Measurements from ENCODE around the gene OSM.

Gene OSM

DNA sequence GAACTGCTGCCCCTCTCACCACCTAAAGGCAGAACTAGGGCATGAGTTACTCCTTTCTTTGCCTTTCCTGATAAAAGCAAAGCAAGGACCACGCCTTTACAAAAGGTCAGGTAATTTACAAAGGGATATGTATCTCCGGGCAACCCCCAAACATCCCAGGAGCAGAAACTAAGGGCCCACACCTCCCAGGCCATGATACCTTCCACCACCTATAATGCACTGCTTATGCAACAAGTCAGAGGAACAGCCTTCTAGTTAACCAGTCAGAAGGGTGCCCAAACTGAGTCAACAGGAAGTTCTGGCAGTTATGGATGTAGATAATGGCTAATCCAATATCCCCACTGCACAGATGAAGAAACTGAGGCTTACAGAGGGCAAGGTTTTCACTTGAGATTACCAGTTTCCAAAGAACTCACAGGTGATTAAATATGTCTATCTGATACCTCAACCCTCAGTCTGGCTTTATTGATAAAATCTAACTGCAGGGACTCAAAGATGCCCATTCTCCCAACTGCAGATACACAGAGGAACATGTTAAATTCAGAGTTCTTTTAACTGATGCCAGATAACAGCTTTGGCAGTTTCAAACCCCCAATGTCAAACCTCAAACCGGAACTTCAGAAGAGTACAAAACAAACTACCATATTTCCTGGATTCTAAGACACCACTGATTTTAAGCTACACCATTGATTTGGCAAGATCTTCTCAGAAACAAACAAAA is 39.4 kb upstream of the OSM start:
- ATAC-seq (ENCODE audit: low read depth) = peak; percentile 18
- Mint-ChIP-seq H3K4me3 (peak overlapping the region; percentile 69), H3K36me3 (peaks cover 7% of the 10 kb centered on the region), H3K9me3 (no peaks in the 10 kb centered on the region), H3K27me3 (no peaks in the 10 kb centered on the region), H3K4me1 (peaks cover 90% of the 10 kb centered on the region), H3K27ac (peak overlapping the region; percentile 91)
- no peak for DNase-seq (ENCODE audit: low spot score in 2 of 2)

DNA sequence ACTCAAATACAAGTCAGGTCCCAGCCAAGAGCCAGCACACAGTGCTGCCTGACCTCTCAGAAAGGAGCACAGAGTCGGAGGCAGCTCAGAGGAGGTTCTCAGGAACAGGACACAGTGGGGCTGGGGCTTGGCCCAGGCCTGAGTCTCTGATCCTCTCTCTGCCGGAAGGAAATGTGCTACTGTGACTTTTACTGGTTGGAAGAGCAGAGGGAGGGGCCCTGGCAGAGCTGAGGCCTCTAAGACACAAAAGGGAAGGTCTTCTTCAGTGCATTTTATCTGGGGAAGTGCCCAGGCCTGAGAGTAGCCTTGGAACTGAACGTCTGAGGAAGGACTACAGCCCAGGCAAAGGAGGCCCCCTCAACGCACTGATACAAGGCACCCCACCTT is 38.9 kb upstream of the OSM start:
- peak; percentile 52 for ATAC-seq (ENCODE audit: low read depth)
- DNase-seq (ENCODE audit: low spot score in 2 of 2) = no peak
- peak overlapping the region; percentile 69 for H3K4me3 Mint-ChIP-seq
- peak overlapping the region; percentile 91 for H3K27ac Mint-ChIP-seq
- H3K9me3 Mint-ChIP-seq = no peaks in the 10 kb centered on the region
- H3K36me3 Mint-ChIP-seq = peaks cover 5% of the 10 kb centered on the region
- peaks cover 86% of the 10 kb centered on the region for H3K4me1 Mint-ChIP-seq
- H3K27me3 Mint-ChIP-seq = no peaks in the 10 kb centered on the region

DNA sequence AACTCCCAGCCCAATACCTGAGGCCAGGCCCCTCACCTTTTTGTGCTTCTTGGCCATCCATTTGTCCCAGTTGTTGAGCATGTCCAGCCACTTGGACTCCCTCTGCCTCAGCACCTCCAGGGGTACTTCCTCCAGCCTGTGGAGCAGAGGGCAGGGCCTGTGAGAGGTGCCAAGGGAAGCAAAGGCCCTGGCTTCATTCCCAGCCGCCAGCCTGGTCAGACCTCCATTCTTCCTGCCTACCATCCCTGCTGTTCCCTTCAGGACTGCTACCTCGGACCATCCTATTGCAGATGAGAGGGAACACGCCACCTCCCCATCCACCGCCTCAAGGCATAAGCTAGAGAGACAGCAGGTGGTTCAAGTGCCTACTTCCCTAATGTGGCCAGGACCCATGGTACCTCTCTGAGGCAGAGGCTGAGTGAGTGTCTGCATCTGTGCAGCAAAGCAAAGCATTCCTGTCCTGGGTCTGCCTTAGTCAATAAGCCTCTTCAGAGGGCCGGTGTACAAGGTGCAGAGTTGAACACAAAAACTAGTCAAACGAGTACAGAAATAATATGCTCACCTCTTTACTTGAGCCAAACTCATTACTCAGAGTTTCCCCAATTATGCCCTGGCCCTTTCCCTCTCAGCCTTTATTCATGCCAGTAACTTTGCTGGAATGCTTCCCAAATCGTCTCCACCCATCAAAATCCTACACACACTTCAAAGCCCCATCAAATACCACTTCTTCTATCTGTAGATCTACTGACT is 38.0 kb upstream of the OSM start:
- H3K4me3 Mint-ChIP-seq = peak overlapping the region; percentile 69
- ATAC-seq (ENCODE audit: low read depth) = peak; percentile 79
- H3K27me3 Mint-ChIP-seq = no peaks in the 10 kb centered on the region
- H3K36me3 Mint-ChIP-seq = peaks cover 5% of the 10 kb centered on the region
- H3K9me3 Mint-ChIP-seq = no peaks in the 10 kb centered on the region
- peak; percentile 39 to 54 for DNase-seq (ENCODE audit: low spot score in 2 of 2)
- peak overlapping the region; percentile 91 for H3K27ac Mint-ChIP-seq
- peaks cover 77% of the 10 kb centered on the region for H3K4me1 Mint-ChIP-seq

DNA sequence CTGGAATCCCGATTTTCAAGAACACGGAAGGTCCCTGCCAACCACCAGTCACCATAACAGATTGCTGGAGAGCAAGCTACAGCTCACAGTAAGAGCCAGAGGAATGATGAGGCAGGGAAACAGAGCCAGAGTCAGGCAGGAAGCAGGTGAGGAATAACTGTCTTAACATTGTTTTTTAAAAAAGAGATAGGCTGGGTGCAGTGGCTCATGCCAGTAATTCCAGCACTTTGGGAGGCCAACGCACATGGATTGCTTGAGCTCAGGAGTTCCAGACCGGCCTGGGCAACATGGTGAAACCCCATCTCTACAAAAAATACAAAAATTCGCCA is 36.1 kb upstream of the OSM start:
- Mint-ChIP-seq H3K27me3 (no peaks in the 10 kb centered on the region), H3K36me3 (peaks cover 10% of the 10 kb centered on the region), H3K27ac (peak overlapping the region; percentile 91)

DNA sequence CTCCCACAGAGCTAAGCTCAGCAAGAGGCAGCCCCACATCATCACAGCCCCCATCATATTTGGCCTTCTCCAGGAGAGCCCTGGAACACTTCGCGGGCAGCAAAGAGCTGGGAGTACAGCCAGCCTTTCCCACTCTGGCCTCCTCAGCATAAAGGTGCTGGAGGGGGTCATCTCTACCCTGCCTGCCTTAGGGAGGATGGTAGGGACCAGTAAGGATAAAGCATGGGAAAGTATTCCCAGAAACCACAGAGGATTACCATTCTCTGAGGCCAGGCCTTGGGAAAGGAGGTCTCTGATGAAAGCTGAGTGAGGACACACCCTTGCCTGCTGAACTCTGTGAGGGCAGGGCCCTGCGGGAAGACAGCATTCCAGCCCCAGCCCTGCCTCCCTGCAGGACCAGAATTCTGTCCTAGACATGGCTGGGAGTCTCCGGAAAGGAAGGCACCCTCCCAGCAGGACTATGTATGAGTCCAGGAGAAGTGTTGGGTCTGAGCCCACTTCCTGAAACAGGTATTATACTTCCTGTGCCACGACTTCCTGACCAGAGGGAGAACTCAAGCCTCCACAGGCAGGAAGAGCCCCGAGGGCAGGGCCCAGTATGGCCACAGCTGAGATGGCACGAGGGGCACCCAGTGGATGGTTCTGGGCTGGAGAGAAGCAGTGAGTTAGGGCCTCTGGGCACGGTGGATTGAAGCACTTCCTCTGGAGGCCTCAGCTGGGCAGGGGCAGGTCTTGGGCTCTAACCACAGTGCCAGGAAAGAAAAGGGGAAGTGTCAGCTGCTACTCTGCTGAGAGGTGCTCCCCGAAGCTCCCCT is 35.6 kb upstream of the OSM start:
- ATAC-seq (ENCODE audit: low read depth) = peak; percentile 48

More for the DNA sequence above, 36.1 kb upstream of the OSM start:
- no peak for DNase-seq (ENCODE audit: low spot score in 2 of 2)
- Mint-ChIP-seq H3K4me3 (peak overlapping the region; percentile 57), H3K9me3 (no peaks in the 10 kb centered on the region), H3K4me1 (peaks cover 66% of the 10 kb centered on the region)
- ATAC-seq (ENCODE audit: low read depth) = no peak

DNA sequence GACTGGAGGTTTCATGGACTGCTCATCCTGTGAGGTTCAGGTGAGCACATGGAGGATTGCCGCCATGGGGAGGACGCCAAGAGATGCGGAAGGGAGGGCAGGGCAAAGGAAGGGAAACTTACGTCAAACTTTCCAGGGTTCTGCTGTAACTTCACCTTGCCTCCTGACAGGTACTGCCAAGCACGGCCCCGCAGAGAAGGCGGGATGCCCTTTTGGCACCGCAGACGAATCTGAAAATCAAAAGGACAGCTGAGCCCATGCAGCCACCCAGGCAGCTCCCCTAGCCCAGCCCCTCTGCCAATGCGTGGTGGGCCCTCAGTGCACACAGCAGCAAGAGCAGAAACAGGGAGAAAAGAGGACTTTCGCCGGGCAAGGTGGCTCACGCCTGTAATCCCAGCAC is 32.7 kb upstream of the OSM start:
- Mint-ChIP-seq H3K27me3 (no peaks in the 10 kb centered on the region), H3K9me3 (no peaks in the 10 kb centered on the region), H3K27ac (no peak overlapping the region), H3K4me1 (peaks cover 35% of the 10 kb centered on the region), H3K36me3 (peaks cover 22% of the 10 kb centered on the region), H3K4me3 (no peak overlapping the region)
- DNase-seq (ENCODE audit: low spot score in 2 of 2) (no peak), ATAC-seq (ENCODE audit: low read depth) (no peak)

More for the DNA sequence above, 35.6 kb upstream of the OSM start:
- Mint-ChIP-seq H3K4me1 (peaks cover 62% of the 10 kb centered on the region), H3K36me3 (peaks cover 13% of the 10 kb centered on the region), H3K27ac (peak overlapping the region; percentile 91), H3K4me3 (peak overlapping the region; percentile 57), H3K9me3 (no peaks in the 10 kb centered on the region), H3K27me3 (no peaks in the 10 kb centered on the region)
- DNase-seq (ENCODE audit: low spot score in 2 of 2) = no peak

DNA sequence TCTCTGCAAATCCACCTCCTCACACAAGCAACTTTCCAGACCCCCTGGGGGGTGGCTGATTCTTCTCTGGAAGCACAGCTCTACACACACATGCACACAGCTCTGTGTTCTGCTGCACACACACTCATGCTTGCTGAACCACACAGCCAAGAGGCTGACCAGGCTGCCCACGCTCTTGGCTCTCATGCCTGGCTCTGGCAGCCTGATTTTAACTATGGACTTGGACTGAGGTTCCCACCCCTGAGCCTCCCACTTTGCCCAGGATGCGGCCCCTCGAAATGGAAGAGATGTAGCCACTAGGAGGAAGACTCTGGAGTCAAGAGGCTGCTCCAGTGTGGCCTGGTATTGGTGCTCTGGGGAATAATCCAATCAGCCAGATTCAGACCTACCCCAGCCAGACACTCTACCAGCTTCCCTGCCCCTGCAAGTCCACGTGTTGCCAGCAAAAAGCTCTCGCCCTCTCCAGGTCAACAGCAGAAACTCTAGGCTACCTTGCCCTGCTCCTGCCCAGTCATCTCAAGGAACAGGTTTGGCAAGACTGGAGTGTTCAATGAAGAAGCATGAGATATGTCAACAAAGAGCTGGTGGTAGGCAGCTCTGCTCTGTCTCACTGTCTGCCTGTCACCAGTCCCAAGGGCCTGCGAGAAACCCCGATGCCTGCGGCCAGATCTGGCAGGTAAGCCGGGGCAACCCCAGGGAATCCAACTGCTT is 31.5 kb upstream of the OSM start:
- H3K36me3 Mint-ChIP-seq = peaks cover 29% of the 10 kb centered on the region
- DNase-seq (ENCODE audit: low spot score in 2 of 2) (no peak), ATAC-seq (ENCODE audit: low read depth) (no peak)
- peaks cover 23% of the 10 kb centered on the region for H3K4me1 Mint-ChIP-seq
- no peak overlapping the region for H3K4me3 Mint-ChIP-seq
- peak overlapping the region; percentile 53 for H3K27ac Mint-ChIP-seq
- H3K27me3 Mint-ChIP-seq = no peaks in the 10 kb centered on the region
- no peaks in the 10 kb centered on the region for H3K9me3 Mint-ChIP-seq

DNA sequence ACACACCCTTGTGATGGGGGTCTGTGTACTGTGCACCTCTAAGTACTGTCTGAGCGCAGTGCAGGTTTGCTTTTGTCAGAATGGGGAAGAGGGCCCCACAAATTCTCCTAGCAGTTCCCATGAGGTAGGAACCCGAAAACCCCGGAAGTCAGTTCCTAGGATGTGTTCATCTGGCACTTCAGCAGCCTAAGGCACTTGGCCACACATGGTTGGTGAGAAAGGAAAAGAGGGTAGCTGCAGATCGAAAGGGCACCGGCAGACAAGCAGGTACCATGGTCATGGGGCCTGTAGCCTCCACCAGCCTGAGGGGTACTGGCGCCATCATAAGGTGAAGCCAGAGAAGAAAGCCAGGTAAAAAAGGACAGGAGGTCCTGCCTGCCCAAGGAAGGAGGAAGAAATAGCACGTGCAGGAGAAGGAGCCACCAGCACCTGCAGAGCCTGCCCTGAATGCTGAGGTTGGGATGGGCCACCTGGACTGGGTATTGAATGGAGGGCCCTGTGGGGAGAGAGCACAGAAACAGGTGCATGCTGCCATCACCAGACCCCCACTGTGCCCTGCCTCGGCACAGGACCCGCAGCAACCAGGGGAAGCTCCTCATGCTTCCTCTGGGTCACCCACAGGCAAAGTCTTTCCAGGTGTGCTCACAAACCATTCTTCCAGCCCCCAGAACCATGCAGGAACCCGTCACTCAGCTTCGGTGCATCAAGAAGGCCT is 30.8 kb upstream of the OSM start:
- peak overlapping the region; percentile 53 for H3K27ac Mint-ChIP-seq
- peaks cover 29% of the 10 kb centered on the region for H3K36me3 Mint-ChIP-seq
- no peak overlapping the region for H3K4me3 Mint-ChIP-seq
- H3K27me3 Mint-ChIP-seq = no peaks in the 10 kb centered on the region
- DNase-seq (ENCODE audit: low spot score in 2 of 2) = no peak
- no peak for ATAC-seq (ENCODE audit: low read depth)
- peaks cover 16% of the 10 kb centered on the region for H3K4me1 Mint-ChIP-seq
- H3K9me3 Mint-ChIP-seq = no peaks in the 10 kb centered on the region

DNA sequence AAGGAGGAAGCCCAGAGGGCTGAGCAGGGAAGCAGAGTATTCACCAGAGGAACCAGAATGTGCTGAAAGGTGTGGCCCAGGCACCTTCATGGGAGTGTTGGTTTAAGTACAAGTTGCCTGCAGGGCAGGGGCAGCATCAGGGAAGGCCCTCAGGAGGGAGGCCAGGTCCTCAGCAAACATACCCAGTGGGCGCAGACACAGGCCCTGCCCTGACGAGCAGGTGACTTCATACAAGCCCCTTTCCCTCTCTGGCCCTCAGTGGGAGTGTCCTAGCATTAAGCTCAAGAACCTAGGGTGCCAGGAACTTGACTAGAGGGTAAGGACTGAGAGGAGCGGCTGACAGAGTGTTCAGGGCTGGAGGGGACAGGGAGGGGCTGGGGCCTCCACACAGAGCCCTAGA is 30.2 kb upstream of the OSM start:
- H3K4me1 Mint-ChIP-seq = peaks cover 10% of the 10 kb centered on the region
- ATAC-seq (ENCODE audit: low read depth) = no peak

DNA sequence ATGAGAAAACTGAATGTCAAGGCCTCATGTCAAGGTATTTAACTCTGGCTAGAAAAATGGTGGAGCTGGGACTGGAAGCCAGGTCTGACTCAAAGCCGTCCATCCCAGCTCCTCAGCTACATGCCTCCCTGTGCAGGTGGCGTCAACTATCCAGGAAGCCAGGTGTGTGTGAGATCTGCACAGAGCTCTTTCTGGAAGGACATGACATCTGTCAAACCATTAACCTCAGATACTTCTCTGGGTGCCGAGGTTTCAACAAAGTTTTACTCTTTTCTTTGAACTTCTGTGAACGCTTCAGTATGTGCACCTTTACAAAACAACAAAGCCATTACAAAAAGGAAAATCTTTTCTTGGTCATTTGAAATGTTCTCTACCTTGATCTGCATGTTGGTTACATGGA is 29.7 kb upstream of the OSM start:
- ATAC-seq (ENCODE audit: low read depth) (no peak), DNase-seq (ENCODE audit: low spot score in 2 of 2) (no peak)
- H3K9me3 Mint-ChIP-seq = no peaks in the 10 kb centered on the region
- H3K36me3 Mint-ChIP-seq = peaks cover 31% of the 10 kb centered on the region
- H3K27ac Mint-ChIP-seq = no peak overlapping the region
- H3K4me1 Mint-ChIP-seq = peaks cover 10% of the 10 kb centered on the region
- no peak overlapping the region for H3K4me3 Mint-ChIP-seq
- H3K27me3 Mint-ChIP-seq = no peaks in the 10 kb centered on the region

More for the DNA sequence above, 30.2 kb upstream of the OSM start:
- no peaks in the 10 kb centered on the region for H3K27me3 Mint-ChIP-seq
- no peak overlapping the region for H3K4me3 Mint-ChIP-seq
- H3K9me3 Mint-ChIP-seq = no peaks in the 10 kb centered on the region
- peaks cover 29% of the 10 kb centered on the region for H3K36me3 Mint-ChIP-seq
- no peak for DNase-seq (ENCODE audit: low spot score in 2 of 2)
- peak overlapping the region; percentile 60 for H3K27ac Mint-ChIP-seq

DNA sequence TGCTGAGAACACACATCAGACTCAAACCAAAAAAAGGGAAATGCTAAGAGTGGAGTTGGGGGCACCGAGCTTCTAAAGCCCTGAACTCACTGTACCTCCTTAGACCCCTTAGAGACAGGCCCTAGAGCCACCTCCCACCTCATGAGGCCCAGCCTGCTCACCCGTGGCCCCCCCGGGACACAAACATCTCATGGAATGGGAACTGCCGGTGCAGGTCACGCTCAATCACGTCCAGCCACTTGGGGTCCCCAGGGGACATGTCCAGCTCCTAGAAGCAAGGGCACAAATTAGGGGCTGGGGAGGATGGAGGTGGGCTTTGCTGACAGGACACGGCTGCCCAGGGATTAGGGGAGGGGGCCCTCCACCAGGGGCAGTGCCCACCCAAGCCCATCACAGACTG is 28.9 kb upstream of the OSM start:
- H3K4me1 Mint-ChIP-seq = peaks cover 10% of the 10 kb centered on the region
- no peak overlapping the region for H3K27ac Mint-ChIP-seq
- H3K4me3 Mint-ChIP-seq = no peak overlapping the region
- ATAC-seq (ENCODE audit: low read depth) (no peak), DNase-seq (ENCODE audit: low spot score in 2 of 2) (no peak)
- H3K9me3 Mint-ChIP-seq = no peaks in the 10 kb centered on the region
- H3K27me3 Mint-ChIP-seq = no peaks in the 10 kb centered on the region
- peaks cover 31% of the 10 kb centered on the region for H3K36me3 Mint-ChIP-seq

DNA sequence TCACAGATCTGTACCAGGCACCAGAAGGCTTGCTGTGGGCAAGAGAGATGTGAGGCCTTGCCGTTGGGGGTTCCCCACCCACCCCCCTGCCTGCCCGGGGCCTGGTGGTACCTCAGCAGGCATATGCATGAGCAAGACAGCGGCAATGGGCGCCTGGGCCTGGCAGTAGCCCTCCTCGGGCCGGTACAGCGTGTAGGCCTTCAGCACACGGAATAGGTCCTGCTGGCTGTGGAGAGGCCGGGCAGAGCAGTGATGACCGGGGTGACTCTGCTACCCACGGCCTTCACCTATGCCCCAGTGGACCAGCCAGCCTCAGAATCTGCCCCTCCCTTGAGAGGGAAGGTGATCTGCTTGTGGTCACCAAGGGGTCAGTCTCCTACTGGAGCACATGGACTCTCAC is 28.2 kb upstream of the OSM start:
- no peak for ATAC-seq (ENCODE audit: low read depth)
- no peaks in the 10 kb centered on the region for H3K27me3 Mint-ChIP-seq
- no peak overlapping the region for H3K27ac Mint-ChIP-seq
- H3K9me3 Mint-ChIP-seq = no peaks in the 10 kb centered on the region
- H3K36me3 Mint-ChIP-seq = peaks cover 31% of the 10 kb centered on the region
- peaks cover 16% of the 10 kb centered on the region for H3K4me1 Mint-ChIP-seq
- H3K4me3 Mint-ChIP-seq = no peak overlapping the region
- no peak for DNase-seq (ENCODE audit: low spot score in 2 of 2)

DNA sequence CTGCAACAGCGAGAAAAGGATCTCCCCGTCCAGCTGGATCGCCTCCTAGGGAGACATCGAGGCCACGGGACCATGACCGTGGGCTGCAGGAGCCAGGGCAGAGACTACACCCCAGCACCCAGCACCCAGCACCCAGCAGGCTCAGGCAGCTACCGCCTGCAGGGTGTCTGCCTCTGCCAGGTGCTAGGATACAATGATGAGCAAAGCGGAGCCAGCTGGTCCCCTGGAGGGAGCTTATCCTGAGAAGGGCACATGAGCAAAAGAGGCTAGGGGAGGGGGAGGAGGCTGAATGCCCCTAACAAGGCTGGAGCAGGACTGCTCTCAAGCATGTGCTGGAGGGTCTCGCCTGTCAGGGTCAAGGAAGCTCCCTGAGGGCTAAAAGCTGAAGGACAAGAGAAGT is 27.4 kb upstream of the OSM start:
- DNase-seq (ENCODE audit: low spot score in 2 of 2) (no peak), ATAC-seq (ENCODE audit: low read depth) (no peak)
- Mint-ChIP-seq H3K36me3 (peaks cover 31% of the 10 kb centered on the region), H3K27ac (no peak overlapping the region), H3K27me3 (no peaks in the 10 kb centered on the region), H3K4me1 (peaks cover 16% of the 10 kb centered on the region), H3K9me3 (no peaks in the 10 kb centered on the region), H3K4me3 (no peak overlapping the region)

Measured in memory B cell (primary cell).